Brain microvascular endothelial cell (primary cell): Measurements from ENCODE around the gene EVX2.
A peak's percentile ranks its signal among the peaks of the same experiment; 100 is the strongest.

Experiments used
- DNase-seq: peaks from one replicate; pipeline ENCODE4 v3.0.0-alpha.2; 2020
- H3K27ac ChIP-seq: fragments of 250-450 bp; sonication (Bioruptor Pico); 2 replicates; pipeline ENCODE4 v1.5.1; 2020; ENCODE audit warnings: mild to moderate bottlenecking, moderate library complexity
- H3K27me3 ChIP-seq: fragments of 250-450 bp; sonication (Bioruptor Pico); replicated peaks from 2 replicates; pipeline ENCODE4 v1.5.1; 2020; ENCODE audit warnings: mild to moderate bottlenecking
- H3K36me3 ChIP-seq: fragments of 250-450 bp; sonication (Bioruptor Pico); replicated peaks from 2 replicates; pipeline ENCODE4 v1.5.1; 2020; ENCODE audit warnings: mild to moderate bottlenecking
- H3K4me3 ChIP-seq: 2 replicates; pipeline ENCODE4 v1.5.1; 2011; ENCODE audit warnings: low read depth, mild to moderate bottlenecking, control low read depth, low read length, moderate library complexity
- in situ Hi-C: cut with HindIII; loops from 2 replicates; pipeline ENCODE4 v1.10.0; 2017; ENCODE audit warnings: low sequenced_read_pairs, low pct_ligation_motif_present
- TF ChIP-seq, protein P1 (sequence below): IDR thresholded peaks from 2 replicates; pipeline ENCODE4 v1.5.1; 2011; ENCODE audit warnings: low read depth, mild to moderate bottlenecking, moderate library complexity, low read length, control low read depth, inconsistent platforms; ENCODE audit errors: missing control alignments

The EVX2 gene

DNA sequence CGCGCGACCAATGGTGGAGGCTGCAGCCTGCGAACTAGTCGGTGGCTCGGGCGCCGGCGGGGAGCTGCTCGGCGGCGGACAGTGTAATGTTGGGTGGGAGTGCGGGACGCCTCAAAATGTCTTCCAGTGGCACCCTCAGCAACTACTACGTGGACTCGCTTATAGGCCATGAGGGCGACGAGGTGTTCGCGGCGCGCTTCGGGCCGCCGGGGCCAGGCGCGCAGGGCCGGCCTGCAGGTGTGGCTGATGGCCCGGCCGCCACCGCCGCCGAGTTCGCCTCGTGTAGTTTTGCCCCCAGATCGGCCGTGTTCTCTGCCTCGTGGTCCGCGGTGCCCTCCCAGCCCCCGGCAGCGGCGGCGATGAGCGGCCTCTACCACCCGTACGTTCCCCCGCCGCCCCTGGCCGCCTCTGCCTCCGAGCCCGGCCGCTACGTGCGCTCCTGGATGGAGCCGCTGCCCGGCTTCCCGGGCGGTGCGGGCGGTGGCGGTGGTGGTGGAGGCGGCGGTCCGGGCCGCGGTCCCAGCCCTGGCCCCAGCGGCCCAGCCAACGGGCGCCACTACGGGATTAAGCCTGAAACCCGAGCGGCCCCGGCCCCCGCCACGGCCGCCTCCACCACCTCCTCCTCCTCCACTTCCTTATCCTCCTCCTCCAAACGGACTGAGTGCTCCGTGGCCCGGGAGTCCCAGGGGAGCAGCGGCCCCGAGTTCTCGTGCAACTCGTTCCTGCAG, 39.1 kb upstream of the EVX2 start, which contains the start of gene HOXD9:
HOXD9 (plus strand) TSS at position 37 of the 728 bp plus-strand sequence; CDS start at position 87, 50 bp downstream.
- Histone ChIP-seq H3K36me3 (no peaks in the 10 kb centered on the region), H3K4me3 (no peak within 1 kb of the TSS), H3K27me3 (peaks cover 92% of the 10 kb centered on the region), H3K27ac (no peak within 1 kb of the TSS)
- DNase-seq: no peak
- TF ChIP-seq, protein P1, sequence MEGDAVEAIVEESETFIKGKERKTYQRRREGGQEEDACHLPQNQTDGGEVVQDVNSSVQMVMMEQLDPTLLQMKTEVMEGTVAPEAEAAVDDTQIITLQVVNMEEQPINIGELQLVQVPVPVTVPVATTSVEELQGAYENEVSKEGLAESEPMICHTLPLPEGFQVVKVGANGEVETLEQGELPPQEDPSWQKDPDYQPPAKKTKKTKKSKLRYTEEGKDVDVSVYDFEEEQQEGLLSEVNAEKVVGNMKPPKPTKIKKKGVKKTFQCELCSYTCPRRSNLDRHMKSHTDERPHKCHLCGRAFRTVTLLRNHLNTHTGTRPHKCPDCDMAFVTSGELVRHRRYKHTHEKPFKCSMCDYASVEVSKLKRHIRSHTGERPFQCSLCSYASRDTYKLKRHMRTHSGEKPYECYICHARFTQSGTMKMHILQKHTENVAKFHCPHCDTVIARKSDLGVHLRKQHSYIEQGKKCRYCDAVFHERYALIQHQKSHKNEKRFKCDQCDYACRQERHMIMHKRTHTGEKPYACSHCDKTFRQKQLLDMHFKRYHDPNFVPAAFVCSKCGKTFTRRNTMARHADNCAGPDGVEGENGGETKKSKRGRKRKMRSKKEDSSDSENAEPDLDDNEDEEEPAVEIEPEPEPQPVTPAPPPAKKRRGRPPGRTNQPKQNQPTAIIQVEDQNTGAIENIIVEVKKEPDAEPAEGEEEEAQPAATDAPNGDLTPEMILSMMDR: no peak
- in situ Hi-C loops: no loop called here

DNA sequence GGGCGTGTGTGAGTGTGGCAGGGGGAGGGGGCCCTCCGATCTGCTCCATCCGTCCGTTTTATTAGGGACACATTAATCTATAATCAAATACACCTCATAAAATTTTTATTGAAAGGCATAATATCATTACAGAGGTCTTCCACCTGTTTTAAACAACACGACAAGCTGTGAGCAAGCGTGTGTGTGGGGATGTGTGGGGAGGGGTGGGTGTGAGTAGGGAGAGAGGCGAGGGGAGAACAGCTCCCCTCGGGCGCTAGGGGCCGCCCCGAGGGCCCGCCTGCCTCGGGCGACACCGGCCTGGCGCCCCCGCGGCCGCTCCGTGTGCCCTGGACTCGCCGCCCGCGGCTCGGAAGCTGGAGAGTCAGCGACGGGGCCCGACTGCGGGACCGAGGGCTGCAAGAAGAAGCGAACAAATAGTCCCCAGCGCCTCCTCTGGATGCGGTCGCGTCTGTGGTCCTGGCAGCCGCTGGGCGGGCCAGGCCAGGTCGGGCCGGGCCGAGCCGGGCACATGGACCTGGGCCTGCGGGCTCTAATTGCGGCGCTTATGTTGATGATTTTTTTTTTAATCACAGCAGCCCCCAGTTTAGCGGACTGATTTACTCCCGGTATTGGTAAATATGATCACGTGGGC, 38.4 kb upstream of the EVX2 start:
- Histone ChIP-seq H3K27me3 (peaks cover 93% of the 10 kb centered on the region), H3K36me3 (no peaks in the 10 kb centered on the region), H3K4me3 (no peak overlapping the region), H3K27ac (no peak overlapping the region)
- DNase-seq: no peak
- in situ Hi-C loops: no loop called here
- TF ChIP-seq, protein P1: no peak

DNA sequence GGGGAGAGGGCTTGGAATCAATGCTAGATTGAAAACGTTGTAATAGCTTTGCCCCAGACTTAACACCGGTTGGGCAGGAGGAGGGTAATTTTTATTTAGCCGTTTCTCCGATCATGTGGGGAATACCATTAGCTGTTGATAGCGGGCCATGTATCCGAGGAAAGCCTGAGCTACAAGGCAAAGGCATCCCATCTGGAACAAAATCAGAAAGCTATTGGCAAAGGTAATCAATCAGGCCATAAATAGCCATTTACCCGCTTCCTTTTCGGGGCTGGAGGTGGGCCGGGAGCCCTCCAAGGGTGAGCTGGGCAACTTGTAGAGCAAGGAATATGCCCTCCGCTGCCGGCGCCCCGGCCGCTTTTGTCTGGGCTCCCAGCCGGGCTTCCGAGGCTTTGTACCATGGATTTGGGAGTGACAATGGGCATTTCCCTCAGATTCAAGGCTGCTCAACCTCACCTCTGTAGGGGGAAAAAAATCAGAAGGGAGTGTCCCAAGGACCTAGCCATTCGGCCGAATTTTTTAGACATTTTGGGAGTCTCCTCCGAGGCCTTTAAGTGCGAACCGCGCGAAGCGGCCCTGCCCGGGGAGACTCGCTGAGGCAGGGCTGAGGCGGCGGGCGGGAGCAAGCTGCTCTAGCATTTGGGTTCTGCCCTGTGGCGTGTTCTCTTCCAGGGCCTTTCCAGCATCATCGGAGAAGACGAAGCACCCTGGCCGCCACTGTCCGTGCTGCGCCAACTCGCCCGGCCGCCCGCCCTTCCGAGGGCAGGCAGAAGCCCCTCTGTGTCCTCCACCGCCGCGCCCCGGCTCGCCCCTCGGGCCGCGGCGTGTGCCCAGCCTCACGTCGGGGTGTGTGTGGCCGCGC, 37.7 kb upstream of the EVX2 start:
- no peak for DNase-seq
- Histone ChIP-seq H3K27me3 (peaks cover 98% of the 10 kb centered on the region), H3K4me3 (no peak overlapping the region), H3K36me3 (no peaks in the 10 kb centered on the region), H3K27ac (no peak overlapping the region)
- in situ Hi-C loops: no loop called here
- TF ChIP-seq, protein P1: no peak

DNA sequence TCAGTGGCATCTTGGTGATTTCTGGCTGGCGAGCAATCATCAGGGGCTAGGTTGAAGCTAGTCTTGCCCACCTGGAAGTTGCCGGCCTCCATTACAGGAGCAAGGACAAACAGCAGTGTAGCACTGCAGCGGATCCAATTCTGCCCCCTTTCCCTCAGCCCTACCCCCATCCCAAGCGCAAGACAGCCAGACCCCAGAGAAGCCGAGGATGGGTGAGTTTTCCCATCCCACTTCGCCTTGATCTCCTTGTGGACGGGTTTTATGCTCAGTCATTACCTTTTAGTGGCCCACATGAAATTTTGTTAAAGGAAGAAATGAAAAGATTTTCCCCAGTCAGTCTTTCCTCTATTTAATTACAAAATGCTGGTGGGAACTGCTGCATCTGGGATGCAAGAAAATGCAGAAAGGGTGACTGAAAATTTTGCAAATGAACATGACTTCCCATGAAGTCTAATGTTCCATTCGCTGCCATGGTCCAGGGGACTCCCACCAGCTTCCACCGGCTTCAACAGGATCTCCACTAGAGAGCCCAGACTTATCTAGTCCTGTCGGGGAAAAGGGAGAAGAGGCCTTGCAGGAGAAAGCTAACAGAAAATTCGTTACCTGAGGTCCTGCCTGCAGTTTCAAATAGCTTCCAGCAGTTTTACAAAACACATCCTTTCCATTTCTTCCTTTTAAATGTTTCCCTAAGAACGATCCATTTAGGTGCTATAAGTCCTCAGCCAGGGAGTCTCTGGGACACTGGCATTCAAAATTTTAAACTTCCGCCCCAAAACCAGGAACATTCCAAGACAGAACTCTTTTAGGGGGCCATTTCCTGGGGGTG, 36.8 kb upstream of the EVX2 start:
- in situ Hi-C loops: no loop called here
- Histone ChIP-seq H3K36me3 (no peaks in the 10 kb centered on the region), H3K4me3 (no peak overlapping the region), H3K27ac (no peak overlapping the region), H3K27me3 (peaks cover 98% of the 10 kb centered on the region)
- no peak for DNase-seq
- TF ChIP-seq, protein P1: no peak

DNA sequence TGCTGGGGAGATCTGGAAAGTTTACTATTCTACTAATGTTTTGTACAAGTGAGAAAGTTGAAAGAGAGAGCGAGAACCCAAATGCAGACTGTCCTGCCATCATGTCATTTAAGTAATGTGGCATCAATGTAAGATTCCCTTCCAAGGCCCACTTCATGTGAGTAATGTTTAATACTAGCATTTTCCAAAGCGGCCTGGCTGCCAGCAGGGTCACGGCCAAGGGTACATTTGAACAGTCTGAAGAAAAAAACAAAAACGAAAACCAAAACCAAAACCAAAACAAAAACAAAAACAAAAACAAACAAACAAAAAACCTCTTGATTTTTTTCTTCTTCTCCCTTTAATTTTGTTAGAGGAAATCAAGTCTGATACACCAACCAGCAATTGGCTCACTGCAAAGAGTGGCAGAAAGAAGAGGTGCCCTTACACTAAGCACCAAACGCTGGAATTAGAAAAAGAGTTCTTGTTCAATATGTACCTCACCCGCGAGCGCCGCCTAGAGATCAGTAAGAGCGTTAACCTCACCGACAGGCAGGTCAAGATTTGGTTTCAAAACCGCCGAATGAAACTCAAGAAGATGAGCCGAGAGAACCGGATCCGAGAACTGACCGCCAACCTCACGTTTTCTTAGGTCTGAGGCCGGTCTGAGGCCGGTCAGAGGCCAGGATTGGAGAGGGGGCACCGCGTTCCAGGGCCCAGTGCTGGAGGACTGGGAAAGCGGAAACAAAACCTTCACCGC, 35.0 kb upstream of the EVX2 start:
- Histone ChIP-seq H3K4me3 (no peak overlapping the region), H3K36me3 (no peaks in the 10 kb centered on the region), H3K27me3 (peaks cover 97% of the 10 kb centered on the region), H3K27ac (no peak overlapping the region)
- TF ChIP-seq, protein P1: peak; percentile 41
- no peak for DNase-seq
- in situ Hi-C loops: no loop called here
